ENCODE measurements around the gene MED22.
"Not testable (repeated sequence)": the region's sequence is repeated elsewhere in the genome, so short reads cannot be mapped to it uniquely, and the experiment has no call there.

MED22 gene

DNA sequence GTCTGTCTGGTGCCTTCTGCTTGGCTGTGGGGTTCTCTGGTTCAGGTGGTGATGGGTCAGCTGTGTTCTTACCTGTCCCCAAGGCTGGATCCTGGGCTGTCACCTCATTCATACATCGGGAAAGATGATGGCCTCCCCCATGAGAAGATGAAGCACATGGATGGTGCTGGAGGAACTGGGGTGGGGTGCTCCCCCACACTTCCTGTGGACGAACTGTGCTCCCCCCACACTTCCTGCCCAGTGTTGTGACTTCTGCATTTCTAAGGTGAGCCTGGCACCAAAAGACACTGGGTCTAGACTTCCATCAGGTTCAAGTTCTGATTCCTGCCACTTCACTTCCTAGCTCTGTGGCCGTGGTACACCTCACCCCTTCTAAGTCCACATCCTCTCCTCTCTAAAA is 7.7 kb downstream of the MED22 start:
- TF ChIP-seq, protein P1, sequence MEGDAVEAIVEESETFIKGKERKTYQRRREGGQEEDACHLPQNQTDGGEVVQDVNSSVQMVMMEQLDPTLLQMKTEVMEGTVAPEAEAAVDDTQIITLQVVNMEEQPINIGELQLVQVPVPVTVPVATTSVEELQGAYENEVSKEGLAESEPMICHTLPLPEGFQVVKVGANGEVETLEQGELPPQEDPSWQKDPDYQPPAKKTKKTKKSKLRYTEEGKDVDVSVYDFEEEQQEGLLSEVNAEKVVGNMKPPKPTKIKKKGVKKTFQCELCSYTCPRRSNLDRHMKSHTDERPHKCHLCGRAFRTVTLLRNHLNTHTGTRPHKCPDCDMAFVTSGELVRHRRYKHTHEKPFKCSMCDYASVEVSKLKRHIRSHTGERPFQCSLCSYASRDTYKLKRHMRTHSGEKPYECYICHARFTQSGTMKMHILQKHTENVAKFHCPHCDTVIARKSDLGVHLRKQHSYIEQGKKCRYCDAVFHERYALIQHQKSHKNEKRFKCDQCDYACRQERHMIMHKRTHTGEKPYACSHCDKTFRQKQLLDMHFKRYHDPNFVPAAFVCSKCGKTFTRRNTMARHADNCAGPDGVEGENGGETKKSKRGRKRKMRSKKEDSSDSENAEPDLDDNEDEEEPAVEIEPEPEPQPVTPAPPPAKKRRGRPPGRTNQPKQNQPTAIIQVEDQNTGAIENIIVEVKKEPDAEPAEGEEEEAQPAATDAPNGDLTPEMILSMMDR (IDR thresholded peaks at IDR 0.05; ENCODE audit: low read depth, low read length), result no peak
- Histone ChIP-seq H3K36me3 (peaks cover 58% of the 10 kb centered on the region), H3K4me1 (no peaks in the 10 kb centered on the region)

DNA sequence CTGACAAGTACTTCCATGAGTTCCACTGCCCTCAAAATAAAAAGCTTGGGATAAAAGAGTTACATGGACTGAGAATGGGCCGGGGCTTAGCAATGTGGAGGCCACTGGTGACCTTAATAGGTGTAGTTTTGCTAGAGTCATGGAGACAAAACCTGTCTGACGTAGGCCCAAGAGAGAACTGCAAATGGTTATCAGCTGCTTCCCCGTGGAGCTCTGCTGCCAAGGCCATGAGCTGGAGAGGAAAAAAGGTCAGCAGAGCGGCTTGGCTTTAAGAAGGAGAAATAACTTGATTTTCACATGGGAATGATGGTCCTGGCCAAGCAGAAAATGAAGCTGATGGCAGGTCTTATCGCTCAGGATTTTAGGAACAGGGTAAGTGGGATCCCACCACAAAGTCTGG is 8.3 kb downstream of the MED22 start:
- DNase-seq, result no peak
- Histone ChIP-seq H3K9me3 (no peaks in the 10 kb centered on the region), H3K4me1 (no peaks in the 10 kb centered on the region), H3K4me3 (ENCODE audit: low read depth, low read length) (no peak overlapping the region), H3K36me3 (peaks cover 55% of the 10 kb centered on the region), H3K27me3 (no peaks in the 10 kb centered on the region)
- TF ChIP-seq, protein P1 (IDR thresholded peaks at IDR 0.05; ENCODE audit: low read depth, low read length), result no peak

More for the DNA sequence above, 7.7 kb downstream of the MED22 start:
- no peak overlapping the region for H3K4me3 ChIP-seq (ENCODE audit: low read depth, low read length)
- no peaks in the 10 kb centered on the region for H3K27me3 ChIP-seq
- H3K9me3 ChIP-seq, result no peaks in the 10 kb centered on the region
- DNase-seq, result no peak

DNA sequence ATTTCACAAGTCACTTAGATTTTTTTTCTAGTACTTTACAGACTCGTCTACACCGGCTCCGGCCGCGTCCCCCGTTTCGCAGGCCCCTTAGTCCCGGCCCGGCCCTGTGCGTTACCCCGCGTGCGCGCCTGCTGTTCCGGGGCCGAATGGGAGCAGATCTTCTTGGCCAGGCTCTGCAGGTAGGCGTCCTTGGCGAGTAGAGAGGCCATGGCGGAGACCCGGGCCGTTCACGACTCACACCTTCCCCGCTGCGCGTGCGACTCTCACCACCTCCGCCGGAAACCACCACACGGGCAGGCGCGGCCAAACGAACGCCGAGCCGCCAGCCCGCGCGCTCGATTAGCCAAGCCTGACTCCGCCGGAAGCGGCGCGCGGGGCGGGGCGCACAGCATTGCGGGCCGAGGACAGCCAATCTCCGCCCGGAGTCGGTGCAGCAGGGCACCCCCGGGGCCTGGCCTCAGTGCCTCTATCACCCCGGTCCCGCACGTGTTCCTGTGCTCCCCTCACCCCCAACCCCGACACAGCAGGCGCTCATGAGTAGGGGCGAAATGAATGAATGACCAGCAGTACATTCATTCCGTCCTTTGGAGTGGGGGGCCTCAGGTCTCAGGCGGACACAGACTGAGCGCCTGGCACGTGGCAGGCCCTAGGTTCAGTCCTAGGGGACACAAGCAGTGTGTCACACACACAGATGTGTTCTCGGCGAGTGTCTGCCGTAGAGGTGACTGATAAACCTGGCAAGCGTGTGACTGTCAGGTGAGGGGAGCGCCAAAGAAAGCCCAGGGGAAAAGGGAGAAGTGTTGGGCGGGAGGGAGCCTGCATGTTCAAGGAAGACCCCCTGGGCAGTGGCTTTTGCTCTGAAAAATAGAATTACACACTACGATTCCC is 11.8 kb downstream of the MED22 start, which contains the start of gene SURF6:
SURF6 (minus strand) TSS at position 265 of the 888 bp plus-strand sequence; CDS start at position 209, 56 bp downstream.
- Histone ChIP-seq H3K4me3 (ENCODE audit: low read depth, low read length) (peak within 1 kb of the TSS; percentile 97), H3K4me1 (no peaks in the 10 kb centered on the region), H3K36me3 (peaks cover 55% of the 10 kb centered on the region), H3K27me3 (no peaks in the 10 kb centered on the region), H3K9me3 (no peaks in the 10 kb centered on the region)
- TF ChIP-seq, protein P1 (IDR thresholded peaks at IDR 0.05; ENCODE audit: low read depth, low read length), result no peak
- peak; percentile 94 for DNase-seq

DNA sequence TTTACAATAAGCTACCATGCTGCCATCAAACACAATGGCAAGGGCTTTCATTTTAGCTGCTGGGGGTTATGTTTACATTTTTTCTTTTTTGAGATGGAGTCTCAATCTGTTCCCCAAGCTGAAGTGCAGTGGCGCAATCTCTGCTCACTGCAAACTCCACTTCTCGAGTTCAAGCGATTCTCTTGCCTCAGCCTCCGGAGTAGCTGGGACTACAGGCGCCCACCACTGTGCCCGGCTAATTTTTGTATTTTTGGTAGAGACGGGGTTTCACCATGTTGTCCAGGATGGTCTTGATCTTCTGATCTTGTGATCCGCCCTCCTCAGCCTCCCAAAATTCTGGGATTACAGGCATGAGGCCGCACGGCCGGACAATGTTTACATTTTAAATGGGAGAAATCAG is 13.0 kb downstream of the MED22 start:
- Histone ChIP-seq H3K36me3 (peaks cover 52% of the 10 kb centered on the region), H3K4me3 (ENCODE audit: low read depth, low read length) (peak overlapping the region; percentile 97)
- DNase-seq, result peak; percentile 0
- not testable (repeated sequence) for H3K27me3 ChIP-seq, H3K4me1 ChIP-seq, H3K9me3 ChIP-seq

DNA sequence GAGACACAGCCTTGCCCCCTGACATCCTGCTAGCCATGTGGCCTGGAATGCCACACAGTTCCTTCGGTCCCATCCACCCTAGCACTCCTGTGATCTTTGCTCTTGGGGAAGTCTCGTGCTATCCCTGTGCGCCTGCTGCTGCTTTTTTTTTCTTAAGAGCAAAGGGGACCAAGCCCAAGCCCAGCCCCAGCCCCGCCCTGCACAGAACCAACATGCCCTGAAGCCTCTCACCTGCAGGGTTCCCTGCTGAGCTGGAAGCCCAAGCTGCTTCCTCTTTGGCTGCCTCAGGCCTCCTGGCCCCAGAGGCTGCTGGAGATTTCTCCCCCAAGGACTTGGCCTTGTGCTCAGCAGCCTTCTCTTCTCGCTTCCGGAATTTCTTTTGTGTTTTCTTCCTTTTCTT is 13.8 kb downstream of the MED22 start:
- Histone ChIP-seq H3K36me3 (peaks cover 48% of the 10 kb centered on the region), H3K4me3 (ENCODE audit: low read depth, low read length) (no peak overlapping the region)
- TF ChIP-seq, protein P1 (IDR thresholded peaks at IDR 0.05; ENCODE audit: low read depth, low read length), result no peak

DNA sequence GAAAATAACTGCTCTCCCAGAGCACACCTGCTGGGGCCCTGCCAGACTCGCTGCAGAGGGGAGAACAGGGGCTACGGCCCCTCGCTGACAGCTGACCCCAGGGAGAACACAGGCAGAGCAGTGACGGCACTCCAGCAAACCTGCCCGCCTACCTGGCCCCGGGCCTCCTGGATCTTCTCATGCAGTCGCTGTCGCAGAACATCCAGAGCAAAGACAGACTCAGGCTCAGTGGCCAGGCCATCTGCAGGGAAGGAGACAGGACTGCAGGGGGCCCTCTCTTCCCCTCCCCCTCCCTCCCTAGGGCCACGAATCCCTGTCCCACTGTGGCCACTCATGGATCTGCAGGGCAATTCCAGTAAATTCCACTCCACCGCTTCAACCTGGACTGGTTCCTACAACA is 14.4 kb downstream of the MED22 start:
- no peaks in the 10 kb centered on the region for H3K9me3 ChIP-seq
- TF ChIP-seq, protein P1 (IDR thresholded peaks at IDR 0.05; ENCODE audit: low read depth, low read length), result peak; percentile 8; the same call in 1 of the 2 replicates
- H3K4me3 ChIP-seq (ENCODE audit: low read depth, low read length), result no peak overlapping the region
- peaks cover 48% of the 10 kb centered on the region for H3K36me3 ChIP-seq
- H3K4me1 ChIP-seq, result no peaks in the 10 kb centered on the region
- DNase-seq, result peak; percentile 27
- no peaks in the 10 kb centered on the region for H3K27me3 ChIP-seq

More for the DNA sequence above, 13.8 kb downstream of the MED22 start:
- no peaks in the 10 kb centered on the region for H3K9me3 ChIP-seq
- no peaks in the 10 kb centered on the region for H3K27me3 ChIP-seq
- peak; percentile 3 for DNase-seq
- H3K4me1 ChIP-seq, result no peaks in the 10 kb centered on the region

Measured in BE2C (cell line).